Measurements from ENCODE around the gene GJB1.
"Not testable (repeated sequence)": the region's sequence is repeated elsewhere in the genome, so short reads cannot be mapped to it uniquely, and the experiment has no call there.

The GJB1 gene

GRCh38 chrX:71254092-71254963, 31.3 kb downstream of the GJB1 start, which contains the start of gene ZMYM3:
ZMYM3 (minus strand) TSS chrX:71254140; CDS start chrX:71253255, 885 bp downstream.
- WGBS = under 1% methylated on average over 24 of the region's 54 CpGs

GRCh38 chrX:71256051-71256450, 33.0 kb downstream of the GJB1 start:
- 68% methylated on average over 4 of the region's 6 CpGs for WGBS
- Histone ChIP-seq H2BK15ac (ENCODE audit: low read depth, poor library complexity, severe bottlenecking) (no peak overlapping the region), H3K27me3 (ENCODE audit: control insufficient read depth in 1 of 2, insufficient read depth in 1 of 2, low read length in 2 of 2) (peaks cover 0 to 3% of the 10 kb centered on the region in 2 experiments), H3K18ac (ENCODE audit: low read depth in 1 of 2, low read length in 2 of 2) (no peak overlapping the region), H2AFZ (ENCODE audit: low read depth, low read length) (no peak overlapping the region), H3K4me1 (ENCODE audit: control insufficient read depth, insufficient read depth, low read depth, low read length) (peaks cover 14% of the 10 kb centered on the region), H4K8ac (ENCODE audit: low read length) (peak overlapping the region; percentile 60), H2BK120ac (ENCODE audit: low read depth, low read length) (no peak overlapping the region), H3K23ac (ENCODE audit: low read length in 2 of 2) (no peak overlapping the region), H4K91ac (ENCODE audit: low read length) (no peak overlapping the region), H2AK5ac (ENCODE audit: low read length, severe bottlenecking) (no peak overlapping the region), H3K79me1 (replicated peaks; ENCODE audit: low read length, poor library complexity, severe bottlenecking) (no peaks in the 10 kb centered on the region), H3K9ac (ENCODE audit: low read length) (no peak overlapping the region), H3K4ac (ENCODE audit: low read depth in 1 of 2, low read length in 2 of 2) (no peak overlapping the region), H3K14ac (ENCODE audit: low read length in 2 of 2) (no peak overlapping the region), H3K4me3 (ENCODE audit: insufficient read depth in 1 of 2, low read depth in 1 of 2, low read length in 2 of 2) (no peak overlapping the region), H3K4me2 (ENCODE audit: low read length, poor library complexity, severe bottlenecking) (no peak overlapping the region), H3K27ac (ENCODE audit: low read length, poor library complexity, severe bottlenecking) (no peak overlapping the region), H3K36me3 (ENCODE audit: control insufficient read depth in 1 of 2, insufficient read depth in 2 of 2, low read depth in 1 of 2, low read length in 2 of 2) (peaks cover 0 to 2% of the 10 kb centered on the region in 2 experiments), H2BK12ac (ENCODE audit: low read length in 2 of 2) (no peak overlapping the region), H3K9me3 (ENCODE audit: control insufficient read depth, low read length) (no peaks in the 10 kb centered on the region), H2BK5ac (ENCODE audit: low read depth, low read length, poor library complexity, severe bottlenecking) (no peak overlapping the region)
- peak; percentile 68 for DNase-seq

More at GRCh38 chrX:71254092-71254963, 31.3 kb downstream of the GJB1 start, which contains the start of gene ZMYM3:
- peaks cover 14% of the 10 kb centered on the region for H3K4me1 ChIP-seq (ENCODE audit: control insufficient read depth, insufficient read depth, low read depth, low read length)
- peak within 1 kb of the TSS; percentile 71 to 85 for H3K4me3 ChIP-seq (ENCODE audit: insufficient read depth in 1 of 2, low read depth in 1 of 2, low read length in 2 of 2)
- H3K27ac ChIP-seq (ENCODE audit: low read length, poor library complexity, severe bottlenecking) = peak within 1 kb of the TSS; percentile 87
- peak within 1 kb of the TSS; percentile 81 for H3K4me2 ChIP-seq (ENCODE audit: low read length, poor library complexity, severe bottlenecking)
- peaks cover 0 to 3% of the 10 kb centered on the region in 2 experiments for H3K27me3 ChIP-seq (ENCODE audit: control insufficient read depth in 1 of 2, insufficient read depth in 1 of 2, low read length in 2 of 2)
- peaks cover 13 to 17% of the 10 kb centered on the region in 2 experiments for H3K36me3 ChIP-seq (ENCODE audit: control insufficient read depth in 1 of 2, insufficient read depth in 2 of 2, low read depth in 1 of 2, low read length in 2 of 2)
- H2BK15ac ChIP-seq (ENCODE audit: low read depth, poor library complexity, severe bottlenecking) = no peak within 1 kb of the TSS
- peak within 1 kb of the TSS; percentile 87 for H3K9ac ChIP-seq (ENCODE audit: low read length)
- H3K14ac ChIP-seq (ENCODE audit: low read length in 2 of 2) = peak within 1 kb of the TSS in 1 of 2 experiments; percentile 75
- no peak within 1 kb of the TSS for H2AK5ac ChIP-seq (ENCODE audit: low read length, severe bottlenecking)
- H3K4ac ChIP-seq (ENCODE audit: low read depth in 1 of 2, low read length in 2 of 2) = peak within 1 kb of the TSS; percentile 64 to 89
- peak; percentile 88 for DNase-seq
- H2BK120ac ChIP-seq (ENCODE audit: low read depth, low read length) = peak within 1 kb of the TSS; percentile 89
- H3K23ac ChIP-seq (ENCODE audit: low read length in 2 of 2) = no peak within 1 kb of the TSS
- H2AFZ ChIP-seq (ENCODE audit: low read depth, low read length) = no peak within 1 kb of the TSS
- peaks cover 2% of the 10 kb centered on the region for H3K79me1 ChIP-seq (replicated peaks; ENCODE audit: low read length, poor library complexity, severe bottlenecking)
- peak within 1 kb of the TSS; percentile 92 for H4K91ac ChIP-seq (ENCODE audit: low read length)
- H3K18ac ChIP-seq (ENCODE audit: low read depth in 1 of 2, low read length in 2 of 2) = peak within 1 kb of the TSS; percentile 69 to 91
- H2BK5ac ChIP-seq (ENCODE audit: low read depth, low read length, poor library complexity, severe bottlenecking) = peak within 1 kb of the TSS; percentile 79
- H2BK12ac ChIP-seq (ENCODE audit: low read length in 2 of 2) = peak within 1 kb of the TSS; percentile 54 to 63
- peak within 1 kb of the TSS; percentile 60 for H4K8ac ChIP-seq (ENCODE audit: low read length)
- H3K9me3 ChIP-seq (ENCODE audit: control insufficient read depth, low read length) = no peaks in the 10 kb centered on the region

GRCh38 chrX:71256856-71257255, 33.8 kb downstream of the GJB1 start:
- no peak overlapping the region for H2BK12ac ChIP-seq (ENCODE audit: low read length in 2 of 2)
- no peak overlapping the region for H3K18ac ChIP-seq (ENCODE audit: low read depth in 1 of 2, low read length in 2 of 2)
- no peak overlapping the region for H4K8ac ChIP-seq (ENCODE audit: low read length)
- H3K4me3 ChIP-seq (ENCODE audit: insufficient read depth in 1 of 2, low read depth in 1 of 2, low read length in 2 of 2) = no peak overlapping the region
- H3K23ac ChIP-seq (ENCODE audit: low read length in 2 of 2) = no peak overlapping the region
- H3K27me3 ChIP-seq (ENCODE audit: control insufficient read depth in 1 of 2, insufficient read depth in 1 of 2, low read length in 2 of 2) = peaks cover 0 to 3% of the 10 kb centered on the region in 2 experiments
- H2AK5ac ChIP-seq (ENCODE audit: low read length, severe bottlenecking) = no peak overlapping the region
- peak; percentile 23 for DNase-seq
- no peak overlapping the region for H3K27ac ChIP-seq (ENCODE audit: low read length, poor library complexity, severe bottlenecking)
- no peaks in the 10 kb centered on the region for H3K79me1 ChIP-seq (replicated peaks; ENCODE audit: low read length, poor library complexity, severe bottlenecking)
- no peaks in the 10 kb centered on the region for H3K36me3 ChIP-seq (ENCODE audit: control insufficient read depth in 1 of 2, insufficient read depth in 2 of 2, low read depth in 1 of 2, low read length in 2 of 2)
- no peaks in the 10 kb centered on the region for H3K9me3 ChIP-seq (ENCODE audit: control insufficient read depth, low read length)
- H3K14ac ChIP-seq (ENCODE audit: low read length in 2 of 2) = no peak overlapping the region
- H3K4me2 ChIP-seq (ENCODE audit: low read length, poor library complexity, severe bottlenecking) = no peak overlapping the region
- H4K91ac ChIP-seq (ENCODE audit: low read length) = no peak overlapping the region
- peaks cover 9% of the 10 kb centered on the region for H3K4me1 ChIP-seq (ENCODE audit: control insufficient read depth, insufficient read depth, low read depth, low read length)
- WGBS = no CpG with 5 or more reads among the region's 4 CpGs
- no peak overlapping the region for H2BK15ac ChIP-seq (ENCODE audit: low read depth, poor library complexity, severe bottlenecking)
- no peak overlapping the region for H3K4ac ChIP-seq (ENCODE audit: low read depth in 1 of 2, low read length in 2 of 2)
- no peak overlapping the region for H3K9ac ChIP-seq (ENCODE audit: low read length)
- H2AFZ ChIP-seq (ENCODE audit: low read depth, low read length) = no peak overlapping the region
- H2BK5ac ChIP-seq (ENCODE audit: low read depth, low read length, poor library complexity, severe bottlenecking) = no peak overlapping the region
- no peak overlapping the region for H2BK120ac ChIP-seq (ENCODE audit: low read depth, low read length)

GRCh38 chrX:71268624-71269023, 45.6 kb downstream of the GJB1 start:
- H3K27ac ChIP-seq (ENCODE audit: low read length, poor library complexity, severe bottlenecking); H2BK120ac ChIP-seq (ENCODE audit: low read depth, low read length); H2BK5ac ChIP-seq (ENCODE audit: low read depth, low read length, poor library complexity, severe bottlenecking); H2BK12ac ChIP-seq (ENCODE audit: low read length in 2 of 2); H2AFZ ChIP-seq (ENCODE audit: low read depth, low read length); H3K23ac ChIP-seq (ENCODE audit: low read length in 2 of 2); H3K79me1 ChIP-seq (replicated peaks; ENCODE audit: low read length, poor library complexity, severe bottlenecking); H3K4me1 ChIP-seq (ENCODE audit: control insufficient read depth, insufficient read depth, low read depth, low read length); H3K4me3 ChIP-seq (ENCODE audit: insufficient read depth in 1 of 2, low read depth in 1 of 2, low read length in 2 of 2); H3K9ac ChIP-seq (ENCODE audit: low read length); H3K14ac ChIP-seq (ENCODE audit: low read length in 2 of 2); H4K91ac ChIP-seq (ENCODE audit: low read length); DNase-seq; H2AK5ac ChIP-seq (ENCODE audit: low read length, severe bottlenecking); H4K8ac ChIP-seq (ENCODE audit: low read length); H3K9me3 ChIP-seq (ENCODE audit: control insufficient read depth, low read length); H3K27me3 ChIP-seq (ENCODE audit: control insufficient read depth in 1 of 2, insufficient read depth in 1 of 2, low read length in 2 of 2); H3K36me3 ChIP-seq (ENCODE audit: control insufficient read depth in 1 of 2, insufficient read depth in 2 of 2, low read depth in 1 of 2, low read length in 2 of 2); H3K4me2 ChIP-seq (ENCODE audit: low read length, poor library complexity, severe bottlenecking); H2BK15ac ChIP-seq (ENCODE audit: low read depth, poor library complexity, severe bottlenecking); H3K18ac ChIP-seq (ENCODE audit: low read depth in 1 of 2, low read length in 2 of 2); H3K4ac ChIP-seq (ENCODE audit: low read depth in 1 of 2, low read length in 2 of 2): not testable (repeated sequence)
